Measurements from ENCODE around the gene SMPD3.
"Not testable (repeated sequence)": the region's sequence is repeated elsewhere in the genome, so short reads cannot be mapped to it uniquely, and the experiment has no call there.

Gene SMPD3

GRCh38 chr16:68448360-68448970 is at the start of gene SMPD3:
TSS of gene SMPD3 (minus strand) at chr16:68448508. CDS start at chr16:68372181, 76,327 bp downstream.
- DNase-seq (ENCODE audit: low read depth in 4 of 4, low spot score in 1 of 4), result peak; percentile 89 to 98 (median 96)

- no peak for DNase-seq (ENCODE audit: low read depth in 4 of 4, low spot score in 1 of 4)
Observed at GRCh38 chr16:68496689-68497088, 48.4 kb upstream of the SMPD3 start.

GRCh38 chr16:68494261-68494660 is 46.0 kb upstream of the SMPD3 start:
- not testable (repeated sequence) for DNase-seq (ENCODE audit: low read depth in 4 of 4, low spot score in 1 of 4)

GRCh38 chr16:68493412-68494070 is 45.2 kb upstream of the SMPD3 start:
- DNase-seq (ENCODE audit: low read depth in 4 of 4, low spot score in 1 of 4), result no peak

- no peak for DNase-seq (ENCODE audit: low read depth in 4 of 4, low spot score in 1 of 4)
Observed at GRCh38 chr16:68492543-68493411, 44.5 kb upstream of the SMPD3 start.

- DNase-seq (ENCODE audit: low read depth in 4 of 4, low spot score in 1 of 4), result no peak
Observed at GRCh38 chr16:68492151-68492542, 43.8 kb upstream of the SMPD3 start.

GRCh38 chr16:68491576-68491950 is 43.3 kb upstream of the SMPD3 start:
- DNase-seq (ENCODE audit: low read depth in 4 of 4, low spot score in 1 of 4), result no peak

- DNase-seq (ENCODE audit: low read depth in 4 of 4, low spot score in 1 of 4), result no peak
Observed at GRCh38 chr16:68490829-68491575, 42.7 kb upstream of the SMPD3 start.

GRCh38 chr16:68490358-68490757 is 42.0 kb upstream of the SMPD3 start:
- DNase-seq (ENCODE audit: low read depth in 4 of 4, low spot score in 1 of 4), result no peak

- DNase-seq (ENCODE audit: low read depth in 4 of 4, low spot score in 1 of 4), result no peak
Observed at GRCh38 chr16:68488554-68488953, 40.2 kb upstream of the SMPD3 start.

GRCh38 chr16:68487669-68488068 is 39.4 kb upstream of the SMPD3 start:
- no peak for DNase-seq (ENCODE audit: low read depth in 4 of 4, low spot score in 1 of 4)

- no peak for DNase-seq (ENCODE audit: low read depth in 4 of 4, low spot score in 1 of 4)
Observed at GRCh38 chr16:68487203-68487514, 38.9 kb upstream of the SMPD3 start.

GRCh38 chr16:68486502-68487202 is 38.3 kb upstream of the SMPD3 start:
- DNase-seq (ENCODE audit: low read depth in 4 of 4, low spot score in 1 of 4), result no peak

GRCh38 chr16:68481636-68482035 is 33.3 kb upstream of the SMPD3 start:
- no peak for DNase-seq (ENCODE audit: low read depth in 4 of 4, low spot score in 1 of 4)

GRCh38 chr16:68480084-68480995 is 32.0 kb upstream of the SMPD3 start:
- no peak for DNase-seq (ENCODE audit: low read depth in 4 of 4, low spot score in 1 of 4)

- DNase-seq (ENCODE audit: low read depth in 4 of 4, low spot score in 1 of 4), result no peak
Observed at GRCh38 chr16:68479271-68479670, 31.0 kb upstream of the SMPD3 start.

- no peak for DNase-seq (ENCODE audit: low read depth in 4 of 4, low spot score in 1 of 4)
Observed at GRCh38 chr16:68478526-68479250, 30.4 kb upstream of the SMPD3 start.

GRCh38 chr16:68475071-68475470 is 26.8 kb upstream of the SMPD3 start:
- no peak for DNase-seq (ENCODE audit: low read depth in 4 of 4, low spot score in 1 of 4)

- no peak for DNase-seq (ENCODE audit: low read depth in 4 of 4, low spot score in 1 of 4)
Observed at GRCh38 chr16:68473358-68474070, 25.2 kb upstream of the SMPD3 start.

Data from stimulated activated CD4-positive, alpha-beta T cell treated with anti-CD3 and anti-CD28 coated beads, Interleukin-1b, Interleukin-23, amount 100 ng/mL, for 24 hours (primary cell).